Measurements from ENCODE around the gene NAT9.
A peak's percentile ranks its signal among the peaks of the same experiment; 100 is the strongest.

NAT9 gene, protein sequence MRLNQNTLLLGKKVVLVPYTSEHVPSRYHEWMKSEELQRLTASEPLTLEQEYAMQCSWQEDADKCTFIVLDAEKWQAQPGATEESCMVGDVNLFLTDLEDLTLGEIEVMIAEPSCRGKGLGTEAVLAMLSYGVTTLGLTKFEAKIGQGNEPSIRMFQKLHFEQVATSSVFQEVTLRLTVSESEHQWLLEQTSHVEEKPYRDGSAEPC
- total RNA-seq = 20.5 to 32.6 (median 23.4) reads per million in 4 donors

DNA sequence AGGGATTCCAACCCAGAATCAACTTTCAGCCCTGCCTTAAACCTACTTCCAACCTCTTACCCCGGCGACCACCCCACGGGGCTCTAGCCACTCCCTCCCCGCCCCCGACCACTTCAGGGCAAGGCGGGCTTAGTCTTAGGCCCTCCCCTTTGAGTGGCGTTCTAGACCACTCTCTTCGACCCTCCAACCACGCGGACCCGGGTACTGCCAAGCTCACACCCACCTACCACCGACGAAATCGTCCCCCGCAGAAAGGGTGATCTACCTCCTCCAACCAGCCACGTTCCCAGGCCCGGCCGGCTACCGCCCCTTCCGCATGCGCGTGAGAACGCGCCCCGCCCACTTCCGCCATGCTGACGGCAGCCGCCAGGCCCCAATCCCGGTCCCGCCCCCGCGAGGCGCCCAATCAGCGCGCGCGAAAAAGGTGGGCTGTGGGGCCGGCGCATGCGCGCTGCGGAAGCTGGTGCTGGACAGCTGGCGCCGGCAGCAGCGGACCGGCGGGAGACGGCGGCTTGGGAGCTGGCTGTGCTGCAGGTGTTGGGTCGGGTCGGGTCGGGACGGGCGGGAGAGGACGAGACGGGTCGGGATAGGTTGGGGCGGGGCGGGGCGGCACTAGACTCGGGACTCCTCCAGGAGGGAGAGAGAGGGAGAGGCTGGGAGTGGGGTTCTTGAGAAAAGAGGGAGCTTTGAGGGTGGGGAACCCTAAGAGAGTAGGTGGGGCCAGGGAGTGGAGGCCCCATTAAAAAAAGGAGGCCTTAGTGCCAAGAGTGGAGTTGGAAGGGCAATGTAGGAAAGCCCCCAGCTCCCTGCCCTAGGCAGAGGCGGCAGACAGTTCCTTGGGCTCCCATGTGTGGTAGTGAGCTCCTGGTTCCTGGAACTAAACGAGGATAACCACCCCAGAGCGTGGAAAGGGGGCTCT lies at the start of gene NAT9:
Gene NAT9, minus strand, starts transcription at position 302 of the 919 bp plus-strand sequence. CDS start 647 bp downstream, outside the sequence.
- peak; percentile 97 to 99 (median 98) for DNase-seq

DNA sequence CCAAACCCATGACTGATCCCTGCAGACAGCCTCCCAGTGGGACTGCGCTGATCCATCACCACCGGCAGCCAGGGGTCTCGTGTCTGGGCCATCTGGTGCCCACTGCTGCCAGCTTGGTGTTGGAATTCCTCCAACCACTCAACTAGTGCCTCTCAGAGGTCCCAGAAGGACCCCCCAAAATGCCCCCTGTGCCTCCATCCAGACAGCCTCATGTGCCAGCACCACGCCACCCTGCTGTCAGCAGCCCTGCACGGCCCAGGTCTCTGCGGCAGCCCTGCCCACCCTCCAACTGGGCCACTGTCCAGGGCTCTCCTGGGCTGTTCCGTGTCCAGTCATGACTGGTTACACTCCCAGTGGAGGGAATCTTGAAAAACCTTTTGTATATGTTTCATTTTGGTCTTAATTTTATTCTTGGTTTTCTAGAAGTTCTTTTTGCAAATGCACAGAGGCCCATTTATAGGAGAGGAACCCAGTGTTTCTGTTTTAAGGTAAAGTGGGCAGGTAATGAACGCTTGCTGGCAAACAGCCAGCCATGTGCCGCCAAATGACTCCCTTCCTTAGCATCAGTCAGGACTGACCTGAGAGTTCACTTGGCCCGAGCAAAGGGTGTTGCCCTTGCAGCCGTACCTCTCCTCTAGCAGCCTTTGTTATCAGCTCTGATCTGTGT lies 48.9 kb upstream of the NAT9 start:
- DNase-seq = no peak

DNA sequence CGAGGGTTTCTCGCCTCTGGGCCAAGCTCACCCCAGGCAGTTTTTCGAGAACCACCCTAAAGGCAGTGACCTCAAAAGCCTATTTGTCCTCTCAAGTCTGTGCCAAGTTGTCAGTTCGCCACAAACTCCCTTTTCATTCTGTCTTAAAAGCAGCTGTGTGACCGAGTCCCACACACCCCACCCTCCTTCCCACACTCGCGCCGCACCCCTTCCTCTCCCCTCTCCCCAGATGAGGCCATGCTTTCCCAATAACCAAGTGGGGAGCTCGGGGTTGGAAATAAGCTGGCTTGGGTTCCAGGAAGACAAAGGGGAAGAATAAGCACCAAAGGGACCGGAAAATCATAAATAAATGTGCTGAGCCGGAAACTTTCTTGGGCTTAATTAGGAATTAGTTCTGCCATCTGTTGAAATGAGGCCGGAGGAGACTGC lies 46.8 kb upstream of the NAT9 start:
- no peak for DNase-seq

DNA sequence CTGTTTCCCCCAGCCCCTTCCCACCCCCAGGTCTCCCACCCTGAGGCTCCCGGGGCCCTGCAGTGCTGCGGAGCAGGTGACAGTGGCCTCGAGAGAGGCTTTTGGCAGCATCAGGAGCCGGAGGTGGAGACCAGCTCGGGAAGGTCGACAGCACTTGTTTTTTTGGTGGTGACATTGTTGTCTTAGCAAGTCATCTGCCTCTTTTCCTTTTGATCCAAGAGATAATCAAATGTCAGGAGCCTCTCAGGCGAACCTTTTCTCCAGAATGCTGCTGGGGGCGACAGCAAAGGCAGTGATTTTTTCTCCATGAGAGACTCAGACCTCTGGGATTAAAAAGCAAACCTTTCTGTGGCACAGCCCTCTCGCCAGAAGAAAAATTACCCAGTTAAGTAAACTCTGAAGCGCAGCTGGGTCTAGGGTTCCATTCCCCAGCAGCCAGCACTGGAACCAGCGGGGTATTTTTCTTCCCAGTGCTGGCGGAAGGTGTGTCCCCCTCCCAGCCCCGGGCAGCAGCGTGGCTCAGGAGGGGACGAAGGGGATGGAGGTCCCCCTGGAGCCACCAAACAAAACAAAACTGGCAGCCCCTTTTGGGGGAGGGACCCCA lies 46.3 kb upstream of the NAT9 start:
- no peak for DNase-seq

DNA sequence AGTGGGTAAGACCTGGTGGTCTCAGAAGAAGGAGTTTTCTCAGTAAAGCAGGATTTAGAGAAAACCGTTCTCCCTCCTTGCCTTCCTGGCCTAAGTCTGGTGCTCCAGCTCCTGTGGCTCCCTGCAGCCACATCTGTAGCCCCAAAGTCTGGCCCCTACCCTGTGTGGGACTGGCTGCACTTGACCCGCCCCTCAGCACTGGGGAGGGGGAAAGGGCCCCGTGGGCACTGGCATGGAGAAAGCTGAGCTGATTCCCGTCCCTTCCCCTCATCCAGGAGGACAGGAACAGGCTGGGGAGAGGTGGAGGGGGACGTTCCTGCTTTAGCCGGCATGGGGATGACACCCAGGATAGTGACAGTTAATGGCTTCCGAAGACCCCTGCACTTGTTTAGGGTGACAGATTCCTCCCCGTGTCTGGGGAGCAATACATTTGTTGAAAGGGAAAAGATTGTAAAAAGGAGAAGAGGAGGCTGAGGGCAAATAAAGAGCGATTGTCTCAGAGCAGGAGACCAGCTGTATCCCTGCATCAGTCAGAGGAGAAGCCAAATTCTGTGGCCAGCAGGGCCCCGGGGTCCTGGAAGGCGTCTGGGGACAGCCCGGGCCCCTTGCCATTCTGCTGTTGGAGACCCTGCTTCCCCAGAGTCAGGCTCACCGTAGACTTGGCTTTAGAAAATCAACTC lies 45.6 kb upstream of the NAT9 start:
- no peak for DNase-seq

DNA sequence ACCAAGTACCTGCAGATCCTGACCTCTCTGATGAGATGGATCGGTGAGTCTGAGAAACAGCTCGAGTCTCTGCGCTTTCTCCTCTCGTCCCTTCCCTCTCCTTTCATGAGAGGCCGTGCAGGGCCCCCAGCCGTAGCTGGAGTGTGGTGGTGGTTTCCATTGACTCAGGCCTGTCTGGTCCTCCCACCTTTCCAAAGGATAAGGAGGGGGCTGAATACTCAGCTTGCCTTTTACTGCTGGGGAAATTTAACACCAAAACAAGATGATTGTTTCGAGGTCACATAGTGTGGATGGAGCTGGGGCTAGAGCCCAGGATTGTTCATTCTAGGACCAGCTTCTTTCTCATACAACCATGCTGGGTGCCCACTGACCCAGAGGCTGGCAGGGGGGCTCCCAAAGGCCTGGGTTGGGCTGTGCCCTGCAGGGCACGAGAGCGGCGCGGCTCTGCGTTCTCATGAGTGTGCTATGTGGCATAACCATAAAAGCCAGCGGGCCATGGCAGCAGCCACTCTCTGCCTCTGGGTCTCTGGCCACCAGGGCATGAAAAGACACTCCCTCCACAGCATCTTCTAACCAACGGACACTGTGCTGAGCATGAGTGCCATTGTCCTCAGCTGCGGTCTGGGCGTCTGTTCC lies 43.8 kb upstream of the NAT9 start:
- no peak for DNase-seq

DNA sequence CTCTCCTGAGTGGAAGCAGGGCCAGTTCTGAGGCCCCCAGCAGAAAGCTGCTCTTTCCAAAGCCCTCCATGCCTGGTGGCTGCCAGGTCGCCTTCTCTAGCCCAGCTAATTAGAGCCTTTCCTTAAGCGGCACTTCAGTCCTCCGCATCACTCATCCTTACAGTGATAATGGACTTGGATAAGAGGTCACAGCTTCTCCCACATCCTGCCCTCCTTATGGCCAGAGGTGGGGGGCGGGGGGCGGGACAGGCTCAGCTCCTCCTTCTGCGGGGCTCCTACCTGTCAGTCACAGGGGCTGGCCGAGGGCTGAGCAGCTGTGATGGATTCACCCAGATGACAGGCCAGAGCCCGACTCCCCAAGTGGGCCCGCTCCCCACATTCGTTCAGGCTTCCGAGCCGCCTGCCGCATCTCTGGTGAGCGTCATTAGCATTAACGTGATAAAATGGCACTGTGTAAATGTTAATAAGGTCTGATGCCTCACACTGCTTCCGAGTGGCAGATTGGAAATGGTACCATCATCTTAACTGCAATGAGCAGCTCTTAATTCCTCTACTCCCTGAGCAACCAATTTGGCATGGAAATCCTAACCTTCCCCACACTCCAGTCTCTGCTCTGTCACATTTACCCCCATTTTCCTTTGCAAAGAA lies 42.3 kb upstream of the NAT9 start:
- DNase-seq = no peak

DNA sequence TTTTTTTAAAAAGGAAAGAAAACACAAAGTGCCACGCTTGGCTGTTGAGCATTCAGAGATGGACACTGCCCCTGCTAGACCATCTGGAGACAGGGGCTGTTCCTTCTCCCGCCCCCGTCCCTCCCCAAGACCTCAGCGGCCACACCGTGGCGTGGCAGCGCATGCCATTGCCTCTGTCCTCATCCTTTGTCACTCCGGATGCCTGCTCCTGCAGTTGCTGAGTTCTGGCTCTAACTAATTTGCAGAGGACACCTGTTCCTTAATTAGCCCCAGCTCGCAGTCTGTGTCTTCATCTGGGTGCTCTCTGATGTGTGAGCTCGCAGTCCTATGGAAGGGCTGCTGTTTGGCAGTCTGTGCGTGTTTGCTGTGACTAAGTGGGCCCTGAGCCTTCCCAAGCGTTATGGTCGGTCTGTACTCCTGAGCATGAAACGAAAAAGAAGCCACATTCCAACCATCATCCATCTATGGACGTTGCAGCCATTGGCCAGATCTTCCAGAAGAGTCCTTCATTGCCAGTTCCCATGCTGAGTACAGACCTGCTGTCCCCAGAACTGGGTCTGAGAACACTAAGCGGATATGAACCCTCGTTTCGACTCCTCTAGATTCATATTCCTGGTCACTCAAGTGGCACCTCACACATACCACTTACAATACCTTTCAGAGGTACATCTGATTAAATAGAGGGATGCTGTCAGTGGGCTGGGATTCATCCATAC lies 40.9 kb upstream of the NAT9 start:
- no peak for DNase-seq

DNA sequence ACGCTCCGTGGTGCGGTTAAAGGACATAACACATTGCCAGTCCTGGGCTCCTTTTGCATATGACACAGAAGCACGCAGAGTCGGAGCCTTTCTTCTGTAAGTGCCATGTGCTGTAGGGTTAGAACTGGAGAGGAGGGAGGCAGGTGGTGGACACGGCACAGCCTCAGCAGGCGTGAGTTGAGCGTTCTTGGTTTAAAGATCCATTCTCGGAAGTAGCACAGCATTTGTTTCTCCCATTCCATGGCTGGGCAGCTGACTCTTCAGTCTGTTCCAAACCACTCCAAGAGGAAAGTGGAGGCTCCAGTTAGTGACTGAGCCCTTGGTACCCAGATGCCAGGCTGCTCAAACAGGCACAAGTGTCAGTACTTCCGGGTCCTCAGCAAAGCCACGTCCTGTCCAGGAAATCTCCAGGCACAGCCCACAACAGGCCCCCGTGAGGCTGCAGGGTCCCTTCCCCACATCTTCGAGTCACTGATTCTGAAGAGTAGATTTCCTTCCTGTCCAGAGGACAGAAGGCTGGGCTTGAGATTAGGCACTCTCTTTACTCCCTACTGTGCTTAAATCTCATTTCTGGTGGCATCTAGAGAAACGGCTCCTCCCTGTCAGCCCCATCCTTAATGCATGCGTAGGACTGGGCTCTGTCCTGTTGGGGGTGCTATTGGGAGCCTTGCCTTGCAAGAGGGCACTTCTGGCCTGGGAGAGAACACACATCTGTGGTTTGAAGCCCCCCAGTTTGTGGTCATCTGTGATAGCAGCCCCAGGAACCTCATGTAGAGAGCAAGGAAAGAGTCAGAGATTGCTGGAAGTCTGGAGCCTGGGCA lies 39.6 kb upstream of the NAT9 start:
- no peak for DNase-seq

DNA sequence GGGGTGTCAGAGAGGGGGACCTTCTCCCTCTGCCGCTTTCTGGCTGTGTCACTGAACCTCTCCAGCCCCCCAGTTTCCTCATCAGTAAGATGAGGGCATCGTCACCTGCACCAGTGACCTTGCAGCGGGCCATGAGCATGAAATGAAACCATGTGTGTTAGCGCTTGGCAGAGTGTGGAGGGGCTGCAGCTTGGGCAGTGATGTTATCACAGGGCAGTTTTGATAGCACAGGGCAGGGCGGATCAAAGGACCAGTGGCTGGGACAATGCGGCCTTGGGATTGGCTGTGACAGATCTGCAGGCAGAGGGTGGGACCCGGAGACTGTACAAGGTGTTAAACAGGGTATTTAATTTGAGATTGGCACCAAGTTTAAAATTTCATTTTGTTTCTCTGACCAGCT lies 38.9 kb upstream of the NAT9 start:
- no peak for DNase-seq

DNA sequence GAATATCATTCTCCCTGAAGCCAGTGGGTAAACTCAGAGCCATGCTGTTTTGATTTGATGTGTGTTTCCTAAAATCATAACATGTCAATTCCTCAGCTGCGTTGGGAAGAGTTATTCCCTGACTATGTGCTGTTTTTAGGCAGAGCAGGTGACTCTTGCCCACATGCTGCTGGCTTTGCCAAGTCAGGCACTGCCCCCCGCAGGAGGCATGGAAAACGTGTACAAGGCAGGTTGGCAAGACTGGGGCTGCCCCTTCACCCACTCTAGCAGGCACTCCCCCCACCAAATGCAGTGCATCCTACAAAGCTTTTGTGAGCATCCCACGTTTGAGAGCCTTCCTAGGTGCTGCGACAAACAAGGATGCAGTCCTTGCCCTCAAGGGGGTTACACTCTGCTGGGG lies 38.3 kb upstream of the NAT9 start:
- DNase-seq = no peak

DNA sequence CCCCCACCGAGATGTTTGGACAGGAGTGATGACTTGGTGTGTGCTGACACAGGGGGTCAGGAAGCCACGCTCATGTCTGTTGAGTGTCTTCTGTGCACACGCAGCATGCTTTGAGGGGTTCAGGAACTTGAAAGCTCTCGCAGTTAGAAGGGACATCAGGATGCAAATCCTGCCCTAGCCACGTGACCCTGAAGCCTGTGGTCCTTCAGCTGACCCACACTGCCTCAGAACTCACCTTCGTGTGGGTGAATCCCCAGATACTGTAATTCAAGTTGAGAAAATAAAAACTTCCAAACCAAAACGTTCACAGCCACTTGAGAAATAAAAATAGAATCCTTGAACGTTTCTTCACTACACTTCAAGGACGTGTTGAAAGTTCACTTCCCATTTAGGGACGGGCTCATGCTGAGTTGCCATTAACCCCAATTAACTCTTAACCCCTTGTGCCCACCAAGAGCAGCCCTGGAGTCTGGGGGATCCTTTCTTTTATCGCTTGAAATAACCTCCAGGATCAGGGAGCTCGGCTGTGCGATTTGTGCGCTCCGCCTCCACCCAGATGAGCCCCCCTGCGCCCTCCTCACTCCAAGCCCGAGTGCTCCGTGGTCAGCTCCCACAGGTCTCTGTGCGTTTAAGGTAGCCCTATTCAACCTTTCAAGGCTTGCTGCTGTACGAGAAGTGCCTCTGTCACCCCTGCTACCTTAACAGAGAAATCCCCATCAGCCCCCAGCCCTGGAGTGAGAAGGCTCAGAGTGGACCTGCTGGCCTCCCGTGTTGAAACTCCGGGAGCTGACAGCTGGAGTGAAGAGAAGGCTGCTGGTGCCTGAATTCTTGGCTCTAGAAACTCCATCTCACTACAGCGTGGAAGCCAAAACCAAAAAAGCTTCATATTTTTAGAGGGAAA lies 36.2 kb upstream of the NAT9 start:
- DNase-seq = no peak

DNA sequence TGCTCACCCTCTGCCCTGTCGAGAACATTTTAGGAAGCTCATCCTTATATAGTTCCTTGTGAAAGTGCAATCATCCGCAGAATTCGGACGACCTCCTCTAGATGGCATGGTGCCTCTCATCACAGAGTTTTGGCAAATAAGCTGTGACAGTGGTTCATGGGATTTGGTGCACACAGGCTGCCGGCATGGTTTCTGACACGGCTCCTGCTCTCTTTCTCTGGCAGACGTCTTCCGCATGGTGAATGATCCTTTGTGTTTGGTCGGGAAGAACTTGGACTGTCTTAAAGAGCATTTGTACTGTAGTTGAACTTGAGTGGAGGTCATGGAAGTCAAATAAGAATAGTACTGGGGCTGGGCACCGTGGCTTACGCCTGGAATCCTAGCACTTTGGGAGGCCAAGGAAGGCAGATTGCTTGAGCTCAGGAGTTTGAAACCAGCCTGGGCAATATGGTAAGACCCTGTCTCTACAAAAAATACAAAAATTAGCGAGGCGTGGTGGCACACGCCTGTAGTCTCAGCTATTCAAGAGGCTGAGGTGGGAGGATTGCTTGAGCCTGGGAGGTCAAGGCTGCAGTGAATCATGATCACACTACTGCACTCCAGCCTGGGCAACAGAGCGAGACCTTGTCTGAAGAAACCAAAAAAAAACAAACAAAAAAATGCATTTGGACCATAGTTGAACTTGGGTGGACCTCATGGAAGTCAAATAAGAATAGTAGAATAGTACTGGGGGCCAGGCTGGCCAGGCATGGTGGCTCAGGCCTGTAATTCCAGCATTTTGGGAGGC lies 34.7 kb upstream of the NAT9 start:
- no peak for DNase-seq

DNA sequence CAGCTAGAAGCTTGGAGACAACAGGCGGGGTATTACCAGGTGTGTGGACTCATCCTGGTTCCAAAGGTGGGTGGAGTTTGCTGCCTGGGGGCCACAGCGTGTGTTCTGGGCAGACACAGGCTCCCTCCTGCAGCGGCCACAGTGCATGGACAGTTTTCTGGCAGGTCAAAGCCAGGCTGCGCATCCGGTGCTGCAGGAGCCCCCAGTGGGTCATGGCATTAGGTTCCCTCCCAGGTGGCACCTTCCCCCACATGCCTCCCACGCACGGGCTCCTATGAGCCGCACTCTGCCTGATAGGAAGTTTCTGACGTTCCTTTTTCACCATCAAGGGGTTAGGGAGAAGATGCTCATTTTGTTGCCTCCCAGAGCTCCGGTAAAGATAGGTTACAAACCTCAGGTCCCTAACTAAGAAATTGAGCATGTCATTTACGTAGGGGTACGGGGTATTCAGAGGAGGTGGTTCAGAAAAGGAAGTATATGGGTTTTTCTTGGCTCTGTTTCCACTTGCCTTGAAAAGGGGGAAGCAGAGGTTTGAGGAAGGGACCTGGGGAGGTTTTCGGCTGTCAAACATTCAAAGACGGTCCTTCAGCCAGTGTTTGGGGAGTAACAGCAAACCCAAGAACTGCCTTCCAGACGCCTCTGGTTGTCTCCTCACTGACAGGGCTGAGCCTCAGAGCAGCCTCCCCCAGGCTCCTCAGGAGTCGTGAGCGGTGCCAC lies 32.7 kb upstream of the NAT9 start:
- no peak for DNase-seq

DNA sequence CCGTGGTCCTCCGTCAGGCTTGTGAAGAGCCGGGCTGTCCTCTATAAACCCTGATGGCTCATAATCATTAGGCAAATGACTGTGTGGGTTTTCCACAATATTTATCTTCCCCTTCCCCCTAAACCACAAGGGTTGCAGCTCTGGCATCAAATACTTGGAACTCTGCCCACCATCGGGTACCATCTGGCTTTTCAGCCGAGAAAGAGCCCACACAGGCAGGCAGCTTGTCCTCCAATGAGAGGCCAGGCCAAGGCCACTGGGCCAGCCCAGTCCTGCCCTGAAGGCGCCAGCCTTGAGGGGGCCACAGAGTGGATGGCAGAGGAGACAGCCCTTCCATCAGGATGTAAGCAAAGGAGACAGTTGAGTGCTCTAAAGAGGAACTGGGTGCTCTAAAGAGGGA lies 31.8 kb upstream of the NAT9 start:
- DNase-seq = no peak

DNA sequence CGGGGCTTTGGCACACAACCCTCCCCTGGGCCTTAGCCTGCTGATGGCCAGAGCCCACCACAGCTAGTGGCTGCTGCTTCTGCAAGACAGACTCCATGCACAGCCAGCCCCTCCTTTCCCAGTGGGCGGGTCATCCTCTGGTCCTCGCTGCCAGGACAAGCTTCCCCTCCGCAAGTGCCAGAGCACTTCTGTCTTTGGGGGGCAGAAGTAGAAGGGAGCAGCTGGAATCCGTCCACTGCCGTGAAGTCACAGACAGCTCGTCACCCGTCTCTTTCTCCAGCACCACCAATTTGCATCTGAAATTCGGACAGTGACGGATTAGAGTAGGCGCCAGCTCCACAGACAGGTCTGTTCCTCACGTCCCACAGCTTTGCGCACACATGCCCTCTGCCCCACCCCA lies 31.3 kb upstream of the NAT9 start:
- DNase-seq = no peak

DNA sequence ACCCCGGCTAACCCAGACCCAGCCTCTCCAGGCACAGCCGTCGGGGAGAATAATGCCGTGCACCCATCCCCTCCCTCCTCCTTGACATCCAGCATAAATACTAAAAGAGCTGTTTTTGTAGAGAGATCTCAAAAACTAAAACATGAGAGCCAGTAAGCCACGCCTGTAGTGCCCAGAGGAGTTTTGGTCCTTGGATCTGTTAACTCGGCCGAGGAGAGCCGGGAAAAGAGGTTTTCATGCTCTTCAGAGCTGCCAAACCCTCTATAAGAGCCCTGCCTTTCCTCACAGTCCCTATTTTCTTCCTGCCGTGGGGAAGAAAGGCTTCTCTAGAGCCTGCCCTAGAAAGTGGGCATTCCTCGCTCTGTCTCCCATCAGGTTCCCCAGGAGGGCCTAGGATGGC lies 30.2 kb upstream of the NAT9 start:
- no peak for DNase-seq

Data from T-helper 1 cell (primary cell).